Breast epithelium (tissue), 4 donors: ENCODE measurements around the gene ANKRD17. TPM values are rescaled to one million over a fixed set of nuclear protein-coding genes. Genes with fewer than 3 reads are reported as not detected.

Source experiments
- DNase-seq, 2 donors: peaks; one replicate each; pipeline ENCODE4 v3.0.0-alpha.2; 2019; ENCODE audit warnings: low spot score in 2 of 2
- H3K27ac ChIP-seq, 2 donors: fragments of 200-600 bp; sonication (generic) in 1 of 2; one replicate each; pipeline ENCODE4 v1.5.1; 2016 to 2019; ENCODE audit warnings: mild to moderate bottlenecking in 1 of 2
- H3K27me3 ChIP-seq, 2 donors: fragments of 200-600 bp; sonication (generic) in 1 of 2; one replicate each; pipeline versions ENCODE4 v1.5.1 to v1.6.0; 2017 to 2019; ENCODE audit warnings: control low read depth in 1 of 2, mild to moderate bottlenecking in 1 of 2
- H3K36me3 ChIP-seq: fragments of 200-600 bp; one replicate; pipeline ENCODE4 v1.5.1; 2019
- H3K4me1 ChIP-seq, 2 donors: fragments of 200-600 bp; sonication (generic); one replicate each; pipeline ENCODE4 v1.5.1; 2016 to 2019; ENCODE audit warnings: control low read depth in 1 of 2
- H3K4me3 ChIP-seq, 3 donors: fragments of 200-600 bp; sonication (generic); 1 replicate in 2 of 3; 2 replicates in 1 of 3; pipeline ENCODE4 v1.5.1; 2016 to 2019; ENCODE audit warnings: mild to moderate bottlenecking in 3 of 3, moderate library complexity in 2 of 3
- H3K9me3 ChIP-seq, 2 donors: fragments of 200-600 bp; sonication (generic) in 1 of 2; one replicate each; pipeline ENCODE4 v1.5.1; 2016 to 2019; ENCODE audit warnings: control low read depth in 1 of 2
- CTCF ChIP-seq, 3 donors: fragments of 450-650 bp; IDR thresholded peaks; one replicate each; pipeline ENCODE4 v1.5.1; 2016 to 2017; ENCODE audit warnings: antibody characterized with exemption in 3 of 3, mild to moderate bottlenecking in 3 of 3, moderate library complexity in 3 of 3
- POLR2A ChIP-seq: fragments of 450-650 bp; IDR thresholded peaks from one replicate; pipeline ENCODE4 v1.6.1; 2016; ENCODE audit warnings: antibody characterized with exemption, mild to moderate bottlenecking, moderate library complexity
- POLR2AphosphoS5 ChIP-seq, 3 donors: sonication (generic); formaldehyde crosslinking; IDR thresholded peaks; one replicate each; pipeline ENCODE4 v1.6.1; 2017; ENCODE audit warnings: antibody characterized with exemption in 3 of 3
- intact Hi-C: fragments of 100-400 bp; cut with DNase I; formaldehyde crosslinking; loops from one replicate; pipeline ENCODE4 v1.15.1; 2023; ENCODE audit warnings: low total_unique reads
- total RNA-seq, 3 donors: library from RNA; depleted of rRNA; stranded (reverse); fragments of >200 nt; gene quantifications; one replicate each; pipeline ENCODE4 v1.1.0, GENCODE V29; 2016

Gene ANKRD17
- total RNA-seq, 3 donors from 2014 or later, result 53.0 to 81.4 (median 69.2) TPM

GRCh38 chr4:73103799-73104503 lies 154.6 kb downstream of the ANKRD17 start:
- H3K9me3 ChIP-seq, result no peaks in the 10 kb centered on the region
- H3K4me1 ChIP-seq, result no peaks in the 10 kb centered on the region
- H3K27ac ChIP-seq, result no peak overlapping the region
- intact Hi-C loops, result no loop called here
- no peak overlapping the region for H3K4me3 ChIP-seq
- DNase-seq, result no peak
- no peaks in the 10 kb centered on the region for H3K36me3 ChIP-seq
- TF ChIP-seq POLR2A (no peak), CTCF (IDR thresholded peaks at IDR 0.05) (no peak), POLR2AphosphoS5 (IDR thresholded peaks at IDR 0.05) (no peak)
- H3K27me3 ChIP-seq, result no peaks in the 10 kb centered on the region

DNA sequence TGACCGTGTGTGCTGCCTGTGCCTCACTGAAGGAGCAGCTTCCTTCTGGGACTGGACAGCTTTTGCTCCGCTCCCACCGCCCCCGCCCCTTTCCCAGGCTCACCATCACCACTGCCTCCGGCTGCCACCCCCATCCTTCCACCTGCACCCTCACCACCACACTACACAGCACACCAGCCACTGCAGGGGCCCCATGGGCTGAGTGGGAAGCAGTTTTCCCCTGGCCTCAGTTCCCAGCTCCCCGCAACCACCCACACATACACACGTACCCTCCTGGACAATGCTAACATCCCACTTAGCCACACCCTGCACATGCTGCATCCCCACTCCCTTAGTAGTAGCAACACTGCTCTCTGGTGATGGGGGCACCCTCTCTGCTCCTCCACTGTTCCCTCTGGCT lies 159.5 kb downstream of the ANKRD17 start:
- Histone ChIP-seq H3K4me1 (no peaks in the 10 kb centered on the region), H3K9me3 (no peaks in the 10 kb centered on the region), H3K27me3 (no peaks in the 10 kb centered on the region), H3K27ac (no peak overlapping the region), H3K36me3 (no peaks in the 10 kb centered on the region), H3K4me3 (no peak overlapping the region)
- TF ChIP-seq POLR2AphosphoS5 (IDR thresholded peaks at IDR 0.05) (no peak), CTCF (IDR thresholded peaks at IDR 0.05) (no peak), POLR2A (no peak)
- intact Hi-C loops, result no loop called here
- DNase-seq, result no peak

- Histone ChIP-seq H3K27me3 (no peaks in the 10 kb centered on the region), H3K9me3 (no peaks in the 10 kb centered on the region), H3K36me3 (no peaks in the 10 kb centered on the region), H3K27ac (no peak overlapping the region), H3K4me3 (no peak overlapping the region), H3K4me1 (no peaks in the 10 kb centered on the region)
- TF ChIP-seq CTCF (IDR thresholded peaks at IDR 0.05) (no peak), POLR2A (no peak), POLR2AphosphoS5 (IDR thresholded peaks at IDR 0.05) (no peak)
- intact Hi-C loops, result no loop called here
- no peak for DNase-seq
Observed at GRCh38 chr4:73098713-73099112, 159.9 kb downstream of the ANKRD17 start.

GRCh38 chr4:73098016-73098415 lies 160.6 kb downstream of the ANKRD17 start:
- no peak for DNase-seq
- no peak for TF ChIP-seq POLR2AphosphoS5 (IDR thresholded peaks at IDR 0.05)
- no peak for TF ChIP-seq POLR2A
- no peak for TF ChIP-seq CTCF (IDR thresholded peaks at IDR 0.05)
- H3K9me3 ChIP-seq, result no peaks in the 10 kb centered on the region
- H3K36me3 ChIP-seq, result no peaks in the 10 kb centered on the region
- H3K4me1 ChIP-seq, result no peaks in the 10 kb centered on the region
- H3K27me3 ChIP-seq, result no peaks in the 10 kb centered on the region
- no peak overlapping the region for H3K27ac ChIP-seq
- no peak overlapping the region for H3K4me3 ChIP-seq
- intact Hi-C loops, result no loop called here

DNA sequence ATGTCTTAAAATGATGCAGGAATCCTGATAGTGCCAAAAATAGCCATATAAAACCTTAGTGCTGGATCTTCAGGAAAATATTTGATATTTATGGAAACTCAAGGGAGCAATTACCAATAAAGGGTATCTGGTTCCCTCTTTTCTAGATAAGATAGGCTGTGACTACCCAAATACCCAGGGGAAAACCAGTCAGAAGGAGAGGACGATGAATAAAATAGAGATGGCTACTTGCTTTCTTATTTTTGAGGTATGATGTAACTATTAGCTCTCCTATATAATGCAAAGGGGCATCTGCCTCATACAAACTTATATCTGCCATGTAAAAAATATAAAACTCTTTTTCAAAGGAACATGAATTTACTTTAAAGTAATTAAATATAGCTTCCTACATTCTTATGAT lies 165.7 kb downstream of the ANKRD17 start:
- peaks cover 4% of the 10 kb centered on the region for H3K36me3 ChIP-seq
- no peak for DNase-seq
- H3K27me3 ChIP-seq, result no peaks in the 10 kb centered on the region
- TF ChIP-seq POLR2AphosphoS5 (IDR thresholded peaks at IDR 0.05) (no peak), CTCF (IDR thresholded peaks at IDR 0.05) (no peak), POLR2A (no peak)
- H3K27ac ChIP-seq, result no peak overlapping the region
- no peaks in the 10 kb centered on the region for H3K9me3 ChIP-seq
- intact Hi-C loops, result no loop called here
- H3K4me3 ChIP-seq, result no peak overlapping the region
- H3K4me1 ChIP-seq, result no peaks in the 10 kb centered on the region
